IMR-90 (cell line): ENCODE data around the gene DDT. TPM values are rescaled to one million over a fixed set of nuclear protein-coding genes. Genes with fewer than 3 reads are reported as not detected.

ENCODE experiments used
- ATAC-seq: fragments of 200-7000 bp; cut with Tn5 transposase; 2 replicates; pipeline ENCODE4 v1.9.1; 2020; ENCODE audit warnings: low read depth, mild to moderate bottlenecking, moderate library complexity
- BruUV-seq: library from RNA; stranded (reverse); fragments of 400-500 nt; replicated peaks from 2 replicates; lab custom pipeline; 2021; lab: Mats Ljungman, UMichigan
- CTCF ChIA-PET: fragments of 300-600 bp; formaldehyde crosslinking; extraction: SDS; loops from one replicate; lab custom pipeline; 2021; ENCODE audit warnings: antibody characterized with exemption; lab: Yijun Ruan, JAX
- POLR2A ChIA-PET: fragments of 300-600 bp; sonication (Branson Sonifier 250); formaldehyde crosslinking; loops from one replicate; lab custom pipeline; 2022; ENCODE audit warnings: antibody characterized with exemption; ENCODE audit not compliant: unreplicated experiment; lab: Charles Lee
- DNase-seq: peaks from one replicate; pipeline ENCODE4 v3.0.0; 2013
- H2AFZ ChIP-seq: replicated peaks from 2 replicates; pipeline ENCODE3; 2013; ENCODE audit warnings: low read length, mild to moderate bottlenecking; ENCODE audit not compliant: poor library complexity
- H2AK5ac ChIP-seq: 2 replicates; pipeline ENCODE4 v1.6.1; 2013; ENCODE audit warnings: low read depth, low read length, inconsistent platforms
- H2AK9ac ChIP-seq: replicated peaks from 2 replicates; pipeline ENCODE3; 2013; ENCODE audit warnings: mild to moderate bottlenecking, low read depth, low read length, moderate library complexity; ENCODE audit not compliant: poor library complexity
- H2BK120ac ChIP-seq: 2 replicates; pipeline ENCODE4 v1.6.1; 2013; ENCODE audit warnings: low read depth, low read length, inconsistent platforms
- H2BK15ac ChIP-seq: 3 replicates; pipeline ENCODE4 v1.6.1; 2013; ENCODE audit warnings: low read depth, low read length, inconsistent platforms
- H2BK20ac ChIP-seq: 2 replicates; pipeline ENCODE4 v1.6.1; 2013; ENCODE audit warnings: low read depth, mild to moderate bottlenecking, inconsistent platforms, low read length, moderate library complexity
- H2BK5ac ChIP-seq: 2 replicates; pipeline ENCODE4 v1.6.1; 2013; ENCODE audit warnings: mild to moderate bottlenecking, low read depth, low read length, inconsistent platforms; ENCODE audit not compliant: poor library complexity, severe bottlenecking
- H3K14ac ChIP-seq: replicated peaks from 2 replicates; pipeline ENCODE4 v1.6.1; 2013; ENCODE audit warnings: low read depth, low read length, inconsistent platforms
- H3K18ac ChIP-seq: 2 replicates; pipeline ENCODE4 v1.6.1; 2013; ENCODE audit warnings: low read depth, low read length, control low read depth
- H3K23ac ChIP-seq: 2 replicates; pipeline ENCODE4 v1.6.1; 2013; ENCODE audit warnings: low read depth, low read length, inconsistent platforms
- H3K27ac ChIP-seq: 2 replicates; pipeline ENCODE4 v1.5.1; 2013; ENCODE audit warnings: mild to moderate bottlenecking, control low read depth, low read length; ENCODE audit not compliant: insufficient read depth
- H3K27me3 ChIP-seq: 2 replicates; pipeline ENCODE4 v1.6.1; 2013; ENCODE audit warnings: low read length; ENCODE audit not compliant: control insufficient read depth, insufficient read depth
- H3K36me3 ChIP-seq: 2 replicates; pipeline ENCODE4 v1.6.1; 2013; ENCODE audit warnings: low read length, mixed read lengths; ENCODE audit not compliant: control insufficient read depth, insufficient read depth
- H3K4ac ChIP-seq: 2 replicates; pipeline ENCODE4 v1.6.1; 2013; ENCODE audit warnings: low read depth, low read length, inconsistent platforms
- H3K4me1 ChIP-seq: 2 replicates; pipeline ENCODE4 v1.6.1; 2013; ENCODE audit warnings: low read length, mixed read lengths; ENCODE audit not compliant: control insufficient read depth, insufficient read depth
- H3K4me2 ChIP-seq: 2 replicates; pipeline ENCODE4 v1.6.1; 2013; ENCODE audit warnings: low read depth, mild to moderate bottlenecking, control low read depth, low read length, moderate library complexity
- H3K4me3 ChIP-seq: 2 replicates; pipeline ENCODE4 v1.5.1; 2013; ENCODE audit warnings: low read depth, mild to moderate bottlenecking, control low read depth, low read length, moderate library complexity; ENCODE audit not compliant: insufficient read depth
- H3K56ac ChIP-seq: 2 replicates; pipeline ENCODE4 v1.6.1; 2013; ENCODE audit warnings: low read length, inconsistent platforms; ENCODE audit not compliant: insufficient read depth; ENCODE audit errors: extremely low read depth
- H3K79me1 ChIP-seq, 2 experiments: 2 replicates each; pipeline ENCODE4 v1.6.1; 2013; ENCODE audit warnings: low read length in 2 of 2, inconsistent platforms in 1 of 2, low read depth in 1 of 2
- H3K9ac ChIP-seq: 2 replicates; pipeline ENCODE4 v1.6.1; 2013; ENCODE audit warnings: low read depth, low read length, control low read depth
- H3K9me1 ChIP-seq: 2 replicates; pipeline ENCODE4 v1.6.1; 2013; ENCODE audit warnings: low read length, inconsistent platforms; ENCODE audit not compliant: insufficient read depth
- H3K9me3 ChIP-seq: 2 replicates; pipeline ENCODE4 v1.6.1; 2013; ENCODE audit warnings: low read length; ENCODE audit not compliant: control insufficient read depth, insufficient read depth
- H4K20me1 ChIP-seq: 2 replicates; pipeline ENCODE4 v1.6.1; 2013; ENCODE audit warnings: low read length, inconsistent platforms; ENCODE audit not compliant: insufficient read depth
- H4K5ac ChIP-seq: 2 replicates; pipeline ENCODE4 v1.6.1; 2013; ENCODE audit warnings: mild to moderate bottlenecking, low read depth, low read length, control low read depth
- H4K8ac ChIP-seq, 2 experiments: 2 replicates each; pipeline ENCODE4 v1.6.1; 2013; ENCODE audit warnings: low read depth in 2 of 2, low read length in 2 of 2, control low read depth in 1 of 2, inconsistent platforms in 1 of 2
- H4K91ac ChIP-seq: 2 replicates; pipeline ENCODE4 v1.6.1; 2013; ENCODE audit warnings: low read depth, low read length, inconsistent platforms; ENCODE audit not compliant: insufficient read depth
- BHLHE40 ChIP-seq: fragments of 150-350 bp; IDR thresholded peaks from 2 replicates; pipeline ENCODE4 v1.6.1; 2016; ENCODE audit warnings: mild to moderate bottlenecking, low read depth, low read length
- CEBPB ChIP-seq: IDR thresholded peaks from 2 replicates; pipeline ENCODE4 v1.6.1; 2012; ENCODE audit warnings: low read depth, low read length, improper control_type of control experiment
- CHD1 ChIP-seq: IDR thresholded peaks from 2 replicates; pipeline ENCODE4 v1.6.1; 2012; ENCODE audit warnings: low read depth, low read length, improper control_type of control experiment
- CTCF ChIP-seq: conservative IDR thresholded peaks from 2 replicates; pipeline ENCODE4 v1.5.1; 2012; ENCODE audit warnings: mild to moderate bottlenecking, low read depth, low read length, improper control_type of control experiment
- ELK1 ChIP-seq: fragments of 150-350 bp; IDR thresholded peaks from 2 replicates; pipeline ENCODE4 v1.6.1; 2016; ENCODE audit warnings: low read depth, mild to moderate bottlenecking, low read length, moderate library complexity, borderline replicate concordance
- FOS ChIP-seq: fragments of 150-350 bp; IDR thresholded peaks from 2 replicates; pipeline ENCODE4 v1.6.1; 2016; ENCODE audit warnings: low read depth, low read length
- MAFK ChIP-seq: IDR thresholded peaks from 2 replicates; pipeline ENCODE4 v1.6.1; 2012; ENCODE audit warnings: low read depth, low read length, improper control_type of control experiment
- MXI1 ChIP-seq: IDR thresholded peaks from 2 replicates; pipeline ENCODE4 v1.6.1; 2012; ENCODE audit warnings: low read depth, mild to moderate bottlenecking, low read length, moderate library complexity, borderline replicate concordance
- NFE2L2 ChIP-seq: fragments of 150-350 bp; IDR thresholded peaks from 2 replicates; pipeline ENCODE4 v1.6.1; 2016; ENCODE audit warnings: low read depth, mild to moderate bottlenecking, low read length
- POLR2A ChIP-seq: IDR thresholded peaks from 2 replicates; pipeline ENCODE4 v1.6.1; 2012; ENCODE audit warnings: mild to moderate bottlenecking, low read depth, low read length
- RCOR1 ChIP-seq: IDR thresholded peaks from 2 replicates; pipeline ENCODE4 v1.6.1; 2012; ENCODE audit warnings: mild to moderate bottlenecking, low read length, improper control_type of control experiment; ENCODE audit not compliant: insufficient replicate concordance
- RFX5 ChIP-seq: IDR thresholded peaks from 2 replicates; pipeline ENCODE4 v1.8.0; 2012; ENCODE audit warnings: low read depth, mild to moderate bottlenecking, low read length, moderate library complexity
- SMC3 ChIP-seq: fragments of 150-350 bp; IDR thresholded peaks from 2 replicates; pipeline ENCODE4 v1.6.1; 2016; ENCODE audit warnings: low read depth, mild to moderate bottlenecking, antibody characterized with exemption, low read length, moderate library complexity
- USF2 ChIP-seq: fragments of 150-350 bp; IDR thresholded peaks from 2 replicates; pipeline ENCODE4 v1.6.1; 2017; ENCODE audit warnings: mild to moderate bottlenecking, antibody characterized with exemption, low read length, low read depth
- WGBS, 2 experiments: methylation state at CpG; one replicate each; pipeline versions ENCODE4 v1.1.5 to v1.1.7; 2013; ENCODE audit warnings: missing lambda C conversion rate in 2 of 2; ENCODE audit not compliant: insufficient read length in 1 of 2; ENCODE audit errors: extremely low coverage in 2 of 2; 5-methylcytosine and 5-hydroxymethylcytosine counted together
- dilution Hi-C: fragments of 300-500 bp; cut with HindIII; formaldehyde crosslinking; loops from one replicate; pipeline ENCODE4 v1.14.3; 2018; ENCODE audit warnings: low sequenced_read_pairs; ENCODE audit not compliant: unreplicated experiment
- in situ Hi-C: fragments of 300-500 bp; cut with MboI; formaldehyde crosslinking; loops from 3 replicates; pipeline ENCODE4 v1.14.3; 2019; ENCODE audit warnings: low sequenced_read_pairs, inconsistent platforms, mixed read lengths
- intact Hi-C: fragments of 100-400 bp; cut with micrococcal nuclease; formaldehyde crosslinking; loops from 2 replicates; pipeline ENCODE4 v1.10.0; 2022
- polyA plus RNA-seq, 3 experiments: library from polyadenylated mRNA; depleted of rRNA; stranded (reverse); fragments of >200 nt; gene quantifications; 2 replicates each; pipeline ENCODE4 v1.2.3, GENCODE V29; 2012; ENCODE audit warnings: low replicate concordance in 1 of 3
- total RNA-seq: library from RNA; depleted of rRNA; stranded (reverse); fragments of >200 nt; gene quantifications from 2 replicates; pipeline ENCODE4 v1.2.3, GENCODE V29; 2012

Gene DDT
- total and polyA plus RNA-seq, 2 of the 4 experiments (the other 2 are of a cell fraction): 54.8 to 151 TPM

- no peak overlapping the region for H3K18ac ChIP-seq
- POLR2A ChIA-PET: no interaction called here
- in situ Hi-C loops: no loop called here
- no peak overlapping the region for H4K91ac ChIP-seq
- no peaks in the 10 kb centered on the region for H4K20me1 ChIP-seq
- no peak overlapping the region for H4K5ac ChIP-seq
- H3K27me3 ChIP-seq: no peaks in the 10 kb centered on the region
- no peak for TF ChIP-seq CTCF
- TF ChIP-seq RCOR1: no peak
- no peak for TF ChIP-seq FOS
- TF ChIP-seq SMC3: no peak
- no peak for TF ChIP-seq CHD1
- no peak for TF ChIP-seq NFE2L2
- TF ChIP-seq BHLHE40: no peak
- no peak for TF ChIP-seq USF2
- TF ChIP-seq RFX5: no peak
- TF ChIP-seq ELK1: no peak
- no peak for TF ChIP-seq POLR2A
- TF ChIP-seq MXI1: no peak
- no peak for TF ChIP-seq CEBPB
- TF ChIP-seq MAFK: no peak
- no peak overlapping the region for H2BK15ac ChIP-seq
- no peak for ATAC-seq
- no peak overlapping the region for H2AK5ac ChIP-seq
- dilution Hi-C loops: no loop called here
- no peak overlapping the region for H3K4ac ChIP-seq
- H2BK5ac ChIP-seq: no peak overlapping the region
- H3K27ac ChIP-seq: no peak overlapping the region
- DNase-seq: no peak
- CTCF ChIA-PET: no interaction called here
- no TSS peak for BruUV-seq
- no peak overlapping the region for H2BK20ac ChIP-seq
- no peaks in the 10 kb centered on the region for H3K36me3 ChIP-seq
- no peak overlapping the region for H2AK9ac ChIP-seq
- no peak overlapping the region for H3K9ac ChIP-seq
- H3K79me1 ChIP-seq: no peaks in the 10 kb centered on the region
- no peak overlapping the region for H3K4me2 ChIP-seq
- peaks cover 12% of the 10 kb centered on the region for H3K9me3 ChIP-seq
- H3K56ac ChIP-seq: no peak overlapping the region
- no peak overlapping the region for H3K23ac ChIP-seq
- no peak overlapping the region for H2AFZ ChIP-seq
- H3K9me1 ChIP-seq: 0 out of 2 replicates have a peak, but pooled peaks cover under 1% of the 10 kb centered on the region
- intact Hi-C loops: no loop called here
- H3K14ac ChIP-seq: no peak overlapping the region
- H2BK120ac ChIP-seq: no peak overlapping the region
- H3K4me3 ChIP-seq: no peak overlapping the region
- peaks cover 2% of the 10 kb centered on the region; the same call in 1 of the 2 replicates for H3K4me1 ChIP-seq
- H4K8ac ChIP-seq: no peak overlapping the region
- WGBS, 2 experiments: 50% methylated on average over 1 of the region's 6 CpGs; no CpG with 5 or more reads in 1 of the 2 experiments
Observed at GRCh38 chr22:23925020-23925606, 49.1 kb downstream of the DDT start.
